GM19438 (cell line): ENCODE data around the gene SLC25A1.

ENCODE experiments used
- ATAC-seq: cut with Tn5 transposase; IDR thresholded peaks from one replicate; pipeline ENCODE4 v1.9.1; 2021; ENCODE audit warnings: low read depth; ENCODE audit not compliant: unreplicated experiment

The SLC25A1 gene

DNA sequence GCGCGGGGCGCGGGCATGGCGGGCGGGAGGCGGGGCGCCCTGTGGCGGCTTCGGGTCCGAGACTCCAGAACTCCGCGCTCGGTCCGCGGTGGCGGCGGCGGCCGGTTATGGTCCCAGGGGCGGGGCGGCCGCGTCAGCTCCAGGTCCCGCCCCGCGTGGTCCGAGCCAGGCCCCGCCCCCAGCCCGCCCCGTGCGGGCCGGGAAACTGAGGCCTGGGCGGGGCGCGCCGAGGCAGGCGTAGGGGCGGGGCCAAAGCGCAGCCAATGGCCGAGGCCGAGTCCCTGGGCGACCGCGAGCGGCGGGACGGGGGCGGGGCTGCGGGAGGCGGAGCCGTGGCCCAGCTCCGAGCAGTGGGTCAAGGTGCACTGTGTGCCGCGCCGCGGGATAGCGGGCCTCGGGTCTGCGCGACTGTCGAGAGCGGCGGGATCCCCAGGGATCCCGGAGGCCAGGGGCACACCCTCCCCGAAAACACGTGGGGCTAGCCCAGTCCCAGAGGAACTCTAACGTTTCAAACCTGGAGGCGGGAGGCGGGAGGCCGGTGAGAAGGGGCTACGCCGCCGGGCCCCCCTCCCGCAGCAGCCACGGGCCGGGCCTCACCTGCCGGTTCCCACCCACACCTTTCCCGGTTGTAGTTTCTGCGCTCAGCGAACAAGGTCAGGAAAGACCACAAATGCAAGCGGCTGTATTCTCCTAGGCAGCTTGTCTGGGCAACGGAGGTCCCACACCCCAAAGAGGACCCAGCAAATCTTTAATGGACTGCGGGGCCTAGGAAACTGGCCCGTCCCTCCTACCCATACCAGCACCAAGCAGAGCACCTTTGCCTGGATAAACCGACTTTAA is at the start of gene SLC25A1:
Gene SLC25A1 (minus strand): TSS at position 80 of the 840 bp plus-strand sequence. CDS start 63 bp downstream, at position 17.
- ATAC-seq: peak; percentile 61

DNA sequence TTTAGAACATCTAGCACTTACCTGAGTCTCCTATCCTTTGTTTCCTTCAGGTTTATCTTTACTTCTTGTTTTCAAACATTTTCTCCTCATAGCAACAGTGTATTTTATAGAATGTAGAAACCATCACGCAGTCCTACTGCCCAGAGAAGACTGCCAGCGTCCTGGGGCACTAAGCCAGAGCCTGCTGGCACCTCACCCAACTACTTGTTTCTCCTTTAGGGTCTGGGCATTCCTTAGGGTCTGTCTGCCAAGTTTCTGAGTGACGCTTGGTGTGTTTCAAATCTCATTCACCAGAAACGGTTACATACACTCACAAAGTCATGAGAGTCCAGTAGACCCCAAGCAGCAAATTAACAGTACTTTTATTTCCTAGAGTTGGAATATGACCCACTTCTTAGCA is 49.6 kb upstream of the SLC25A1 start:
- ATAC-seq: no peak

DNA sequence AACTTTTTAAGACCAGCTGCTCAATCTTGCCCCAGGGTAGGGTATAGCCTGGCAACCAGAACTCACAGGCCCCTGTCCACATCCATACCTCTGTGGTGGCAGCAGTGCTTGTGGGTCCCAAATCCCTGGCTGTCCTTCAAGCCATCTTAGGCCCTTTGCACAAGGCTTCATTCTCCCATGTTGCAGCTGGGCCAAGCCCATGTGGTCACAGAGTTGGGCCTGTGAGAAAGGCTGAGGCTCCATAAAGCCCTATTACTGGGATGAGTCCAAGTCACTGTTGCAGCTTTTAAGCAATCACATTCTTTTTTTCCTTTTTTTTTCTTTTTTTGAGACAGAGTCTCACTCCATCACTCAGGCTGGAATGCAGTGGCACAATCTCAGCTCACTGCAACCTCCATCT is 47.9 kb upstream of the SLC25A1 start:
- ATAC-seq: no peak

DNA sequence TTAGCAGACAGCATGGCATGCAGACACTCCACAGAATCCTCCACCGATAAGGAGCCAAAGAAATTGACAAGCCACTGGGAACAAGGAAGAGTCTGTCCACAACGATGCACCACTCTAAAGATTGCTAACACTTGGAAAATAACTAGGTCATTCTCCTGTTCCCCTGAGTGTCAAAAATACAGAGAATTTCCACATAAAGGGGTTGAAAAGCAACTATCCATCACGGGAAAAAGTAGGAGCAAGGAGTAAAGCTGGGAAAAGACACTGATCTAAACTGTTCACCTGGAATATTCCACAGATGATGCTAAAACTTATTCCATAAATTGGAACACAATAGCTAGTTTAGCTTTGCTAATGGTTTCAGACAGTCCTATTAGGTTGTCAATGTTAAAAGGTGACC is 47.0 kb upstream of the SLC25A1 start:
- no peak for ATAC-seq

DNA sequence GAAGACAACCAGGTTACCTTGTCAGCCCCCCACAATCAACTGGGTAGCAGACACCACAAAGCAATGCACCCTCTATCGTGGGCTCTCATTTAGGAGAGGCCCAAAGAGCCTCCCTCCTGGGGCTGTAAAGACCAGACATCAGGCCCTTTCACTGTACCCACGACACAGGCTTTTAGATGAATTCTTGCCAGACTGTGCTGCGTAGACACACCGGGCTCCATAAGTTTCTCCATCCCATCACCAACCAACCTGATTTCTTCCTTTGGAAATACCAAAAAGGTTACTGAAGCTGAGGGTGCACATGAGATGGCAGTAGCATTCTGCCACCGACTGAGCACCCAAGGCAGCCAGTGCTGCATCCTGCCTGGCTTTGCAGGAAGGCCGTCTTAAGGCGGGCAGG is 46.4 kb upstream of the SLC25A1 start:
- ATAC-seq: no peak

DNA sequence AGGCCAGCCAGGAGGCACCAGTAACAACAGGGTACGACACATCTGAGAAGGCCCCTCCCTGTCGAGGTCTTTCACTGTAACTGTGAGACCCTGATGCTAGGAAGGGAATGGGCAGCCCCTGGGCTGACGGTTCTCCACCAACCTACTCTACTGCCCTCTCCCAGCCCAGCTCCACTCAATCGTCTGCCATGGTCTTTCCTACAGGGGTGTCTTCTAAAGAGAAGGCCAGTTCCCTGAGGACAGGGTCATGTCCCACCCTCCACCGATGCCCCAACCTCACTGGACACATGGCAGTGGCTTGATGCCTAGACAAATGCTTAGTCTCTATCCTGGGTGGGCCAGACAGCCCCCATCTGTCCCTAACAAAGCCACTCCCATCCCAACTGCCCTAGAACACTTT is 46.0 kb upstream of the SLC25A1 start:
- ATAC-seq: no peak

DNA sequence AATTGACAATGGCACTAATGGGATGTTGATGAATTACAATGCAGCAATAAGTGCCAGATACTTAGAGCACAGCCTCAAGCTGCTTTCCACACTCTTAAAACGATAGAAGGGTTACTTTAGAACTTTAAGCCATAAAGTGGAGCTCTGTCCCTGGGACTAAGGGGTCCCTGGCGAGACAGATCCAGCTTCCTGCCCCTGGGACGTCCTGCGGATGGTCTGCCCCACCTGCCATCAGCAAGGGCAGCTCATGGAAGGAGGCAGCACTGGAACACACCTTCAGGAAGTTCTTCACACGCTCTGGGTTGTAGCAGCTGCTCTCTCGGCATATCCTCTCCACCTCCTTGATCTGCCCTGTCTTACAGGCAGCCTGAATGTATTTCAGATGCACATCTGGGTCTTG is 45.1 kb upstream of the SLC25A1 start:
- no peak for ATAC-seq

DNA sequence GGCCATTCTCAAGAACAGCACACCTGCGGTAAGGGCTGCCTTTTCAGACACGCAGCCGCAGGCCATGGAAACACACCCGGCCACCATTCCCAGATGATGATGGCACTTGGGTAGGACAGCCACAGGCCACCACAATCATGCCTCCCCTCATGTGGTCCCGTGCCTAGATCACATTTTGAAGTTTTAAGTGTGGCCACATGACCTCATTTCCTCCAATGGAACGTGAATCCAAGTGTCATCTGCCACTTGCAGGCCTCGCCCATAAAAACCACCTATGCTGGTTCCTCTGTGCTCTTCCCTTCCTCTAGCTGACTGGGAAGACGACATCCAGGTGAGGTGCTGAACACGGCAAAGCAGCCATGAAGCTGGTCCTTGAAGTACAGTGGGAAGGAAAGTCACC is 44.6 kb upstream of the SLC25A1 start:
- ATAC-seq: no peak

DNA sequence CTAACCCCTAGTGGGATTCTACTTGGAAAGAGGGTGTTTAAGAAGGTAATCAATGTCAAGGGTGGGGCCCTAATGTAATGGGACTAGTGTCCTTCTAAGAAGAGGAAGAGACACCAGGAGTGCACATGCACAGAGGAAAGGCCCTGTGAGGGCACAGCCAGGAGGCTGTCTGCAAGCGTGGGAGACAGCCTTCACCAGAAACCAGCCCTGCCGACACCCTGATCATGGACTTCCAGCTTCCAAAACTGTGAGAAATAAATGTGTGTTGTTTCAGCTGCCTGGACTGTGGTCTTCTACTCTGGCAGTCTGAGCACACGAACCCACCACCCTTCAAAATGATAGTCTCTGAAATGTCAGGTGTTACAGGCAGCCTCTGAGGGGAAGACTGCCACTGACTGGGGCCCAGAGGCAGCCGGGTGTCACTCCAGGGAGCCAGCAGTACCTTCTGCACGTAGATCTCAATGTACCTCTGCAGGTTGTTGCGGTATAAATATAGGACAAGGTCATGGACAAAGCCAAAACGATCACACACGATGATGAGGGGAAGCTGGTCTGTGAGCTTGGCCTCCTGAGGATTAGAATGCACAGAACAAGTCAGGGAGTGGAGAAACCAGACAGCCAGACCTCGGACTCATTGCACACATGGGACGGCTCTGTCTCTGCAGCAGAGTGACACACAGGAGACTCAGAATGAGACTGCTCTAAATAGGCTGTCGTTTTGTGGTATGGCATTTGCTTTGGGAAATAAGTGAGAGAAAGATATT is 43.9 kb upstream of the SLC25A1 start:
- ATAC-seq: no peak

DNA sequence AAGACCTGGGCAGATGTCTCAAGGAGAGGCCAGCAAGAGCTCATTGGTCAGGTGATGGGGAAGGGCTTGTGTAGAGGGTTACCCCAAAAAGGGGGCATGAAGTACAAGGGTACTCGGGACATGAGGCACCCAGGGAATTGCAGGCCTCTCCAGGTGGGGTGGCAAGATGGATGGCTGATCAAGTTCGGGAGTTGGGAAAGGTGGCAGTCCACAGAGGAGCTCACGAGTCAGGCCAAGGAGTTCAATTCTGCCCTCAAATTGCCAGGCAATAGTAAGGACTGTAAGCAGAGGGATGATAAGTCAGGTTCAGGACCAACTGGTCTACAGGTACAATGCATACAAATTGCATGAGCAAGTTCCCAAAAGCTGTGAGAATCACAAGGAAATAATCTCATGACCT is 42.3 kb upstream of the SLC25A1 start:
- ATAC-seq: no peak

DNA sequence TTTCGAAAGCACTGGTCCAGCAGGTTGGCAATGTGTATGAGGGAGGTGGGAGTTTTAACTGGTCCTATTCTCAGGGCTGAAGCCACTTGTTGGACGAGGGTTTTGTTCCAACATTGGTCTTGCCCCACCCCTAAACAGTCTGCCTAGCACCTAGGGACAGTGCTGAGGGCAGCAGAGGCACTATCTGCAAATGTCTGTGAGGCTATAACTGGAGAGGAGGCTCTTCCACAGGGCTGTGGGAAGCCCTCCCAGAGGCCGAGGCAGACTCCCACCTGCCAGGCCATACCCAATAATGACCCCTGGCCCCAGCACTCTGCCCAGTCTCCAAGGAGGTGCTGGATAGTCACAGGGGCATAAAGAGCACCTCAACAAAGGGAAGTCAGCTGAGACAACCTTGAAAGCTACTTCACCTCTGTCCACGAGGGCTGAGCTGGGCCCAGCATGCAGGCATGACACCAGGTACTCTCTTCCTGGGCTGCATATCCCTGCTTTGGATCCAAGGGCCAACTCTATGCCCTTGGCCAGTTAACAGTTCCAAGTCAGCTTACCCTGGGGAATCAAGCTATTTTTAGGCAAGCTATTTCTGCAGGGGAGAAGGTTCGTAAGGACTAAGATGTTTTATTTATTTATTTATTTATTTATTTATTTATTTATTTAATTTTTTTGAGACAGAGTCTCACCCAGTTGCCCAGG is 40.2 kb upstream of the SLC25A1 start:
- ATAC-seq: no peak

DNA sequence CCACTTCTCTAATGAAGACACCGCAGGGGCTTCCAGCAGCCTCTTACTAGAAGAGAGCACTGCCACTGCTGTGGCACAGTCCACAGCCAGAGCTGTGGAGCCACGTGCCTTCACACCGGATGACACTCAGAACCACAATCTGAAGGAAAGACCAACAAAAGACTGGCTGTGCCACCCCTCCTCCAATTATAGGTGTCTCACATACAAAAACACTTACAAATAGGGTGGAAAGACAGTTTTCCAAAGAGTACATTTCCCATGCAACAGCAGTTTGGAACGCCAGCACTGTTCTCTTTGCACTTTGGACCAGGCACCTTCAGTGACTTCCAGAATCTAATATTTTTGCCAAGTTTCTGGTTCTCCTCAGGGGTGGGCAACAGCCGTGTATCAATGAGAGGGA is 38.0 kb upstream of the SLC25A1 start:
- no peak for ATAC-seq

DNA sequence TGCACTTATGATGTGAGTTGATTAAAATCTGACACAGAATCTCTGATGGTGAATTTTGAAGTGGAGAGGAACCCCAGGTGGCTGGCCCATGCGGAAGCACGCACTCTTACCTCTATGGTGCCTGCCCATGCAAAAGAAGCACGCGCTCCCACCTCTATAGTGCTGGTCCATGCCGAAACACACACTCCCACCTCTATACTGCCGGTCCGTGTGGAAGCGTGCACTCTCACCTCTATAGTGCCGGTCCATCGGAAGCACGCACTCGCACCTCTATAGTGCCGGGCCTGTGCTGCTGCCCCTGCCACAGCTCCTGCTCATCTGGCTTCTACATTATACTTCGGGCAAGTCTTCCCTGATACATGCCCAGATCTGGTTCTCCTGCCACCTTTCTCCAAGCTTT is 36.8 kb upstream of the SLC25A1 start:
- no peak for ATAC-seq

DNA sequence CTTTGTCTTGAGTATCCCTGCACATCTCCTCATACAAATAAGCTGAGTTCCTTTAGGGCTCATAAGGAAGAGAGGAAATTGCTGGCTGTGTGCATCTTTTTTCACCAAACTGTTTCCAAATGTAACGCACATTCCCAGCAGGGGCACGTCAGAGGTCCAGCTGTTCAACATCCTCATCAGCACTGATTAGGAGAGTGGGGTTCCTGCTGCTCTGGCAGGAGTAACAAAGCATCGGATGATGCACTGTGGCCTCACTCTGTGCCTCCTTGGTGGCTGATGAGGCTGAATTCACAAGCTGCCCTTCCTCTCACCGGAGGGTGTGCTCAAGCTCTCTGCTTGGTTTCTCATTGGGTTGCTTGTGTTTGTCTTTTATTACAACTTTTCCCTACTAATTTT is 35.5 kb upstream of the SLC25A1 start:
- ATAC-seq: no peak

DNA sequence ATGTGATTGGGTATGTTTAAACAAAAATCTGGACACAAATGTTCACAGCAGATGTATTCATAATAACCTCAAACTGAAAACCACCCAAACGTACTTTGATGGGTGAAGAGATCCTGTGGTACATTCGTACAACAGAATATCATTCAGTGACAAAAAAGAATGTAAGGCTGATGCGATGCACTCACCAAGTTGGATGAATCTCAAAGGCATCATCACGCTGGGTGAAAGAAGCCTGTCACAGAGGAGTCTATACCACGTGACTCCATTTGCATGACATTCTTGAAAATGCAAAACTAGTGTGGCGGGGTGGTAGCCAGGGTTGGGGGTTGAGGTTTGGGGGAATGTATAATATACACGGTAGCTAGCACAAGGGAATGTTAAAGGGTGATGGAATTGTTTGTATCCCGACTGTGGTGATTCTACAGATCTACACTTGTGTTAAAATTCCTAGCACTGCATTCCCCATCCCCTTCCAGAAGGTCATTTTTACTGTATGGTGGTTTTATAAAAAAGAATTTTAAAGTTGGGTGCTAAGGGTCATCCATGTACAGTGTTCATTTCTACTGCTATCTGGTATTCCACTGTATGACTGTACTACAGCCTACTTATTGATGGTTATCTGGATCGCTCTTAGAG is 35.0 kb upstream of the SLC25A1 start:
- ATAC-seq: no peak

DNA sequence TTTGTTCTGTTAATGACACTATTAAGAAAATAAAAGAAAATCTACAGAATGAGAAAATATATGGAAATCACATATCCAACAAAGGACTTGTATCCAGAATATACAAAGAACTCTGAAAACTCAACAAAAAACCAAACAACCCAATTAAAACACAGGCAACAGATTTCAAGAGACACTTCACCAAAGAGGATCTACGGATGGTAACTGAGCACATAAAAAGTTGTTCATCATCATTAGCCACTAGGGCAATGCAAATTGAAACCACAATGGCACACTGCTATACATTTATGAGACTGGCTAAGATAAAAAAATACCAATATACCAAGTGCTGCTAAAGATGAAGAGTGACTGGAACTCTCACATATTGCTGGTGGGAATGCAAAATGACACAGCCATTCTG is 34.5 kb upstream of the SLC25A1 start:
- no peak for ATAC-seq

DNA sequence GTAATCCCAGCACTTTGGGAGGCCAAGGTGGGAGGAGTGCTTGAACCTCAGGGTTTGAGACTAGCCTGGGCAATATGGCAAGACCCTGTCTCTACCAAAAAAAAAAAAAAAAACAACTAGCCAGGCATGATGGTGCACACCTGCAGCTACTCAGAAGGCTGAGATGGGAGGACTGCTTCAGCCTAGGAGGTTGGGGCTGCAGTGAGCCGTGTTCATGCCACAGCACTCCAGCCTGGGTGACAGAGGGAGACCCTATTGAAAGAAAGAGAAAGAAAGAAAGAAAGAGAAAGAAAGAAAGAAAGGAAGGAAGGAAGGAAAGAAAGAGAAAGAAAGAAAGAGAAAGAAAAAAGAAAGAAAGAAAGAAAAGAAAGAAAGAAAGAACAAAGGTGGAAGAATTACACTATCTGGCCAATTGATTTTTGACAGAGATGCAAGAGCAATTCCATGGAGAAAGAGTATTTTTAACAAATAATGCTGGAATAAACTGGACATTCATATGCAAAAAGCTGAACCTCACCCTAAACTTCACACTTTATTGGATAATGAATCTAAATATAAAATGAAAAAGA is 33.9 kb upstream of the SLC25A1 start:
- ATAC-seq: no peak

DNA sequence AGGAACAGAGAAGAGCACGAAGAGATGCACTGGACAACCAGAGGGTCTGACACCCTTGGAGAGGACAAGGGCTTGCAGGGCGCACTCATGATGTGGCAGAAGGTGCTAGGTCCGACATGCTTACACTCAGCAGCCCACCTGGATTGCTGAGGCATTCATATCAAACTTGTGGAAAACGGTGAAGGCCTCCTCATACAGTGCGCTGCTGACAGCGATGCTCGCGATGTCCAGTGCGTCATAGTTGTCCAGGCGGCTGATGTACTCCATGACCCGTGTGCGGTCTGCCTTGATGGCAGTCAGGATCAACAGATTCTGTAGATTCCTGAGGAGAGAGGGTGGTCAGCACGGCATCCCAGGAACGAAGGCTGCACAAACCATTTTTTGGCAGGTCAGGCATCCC is 31.7 kb upstream of the SLC25A1 start:
- ATAC-seq: no peak

DNA sequence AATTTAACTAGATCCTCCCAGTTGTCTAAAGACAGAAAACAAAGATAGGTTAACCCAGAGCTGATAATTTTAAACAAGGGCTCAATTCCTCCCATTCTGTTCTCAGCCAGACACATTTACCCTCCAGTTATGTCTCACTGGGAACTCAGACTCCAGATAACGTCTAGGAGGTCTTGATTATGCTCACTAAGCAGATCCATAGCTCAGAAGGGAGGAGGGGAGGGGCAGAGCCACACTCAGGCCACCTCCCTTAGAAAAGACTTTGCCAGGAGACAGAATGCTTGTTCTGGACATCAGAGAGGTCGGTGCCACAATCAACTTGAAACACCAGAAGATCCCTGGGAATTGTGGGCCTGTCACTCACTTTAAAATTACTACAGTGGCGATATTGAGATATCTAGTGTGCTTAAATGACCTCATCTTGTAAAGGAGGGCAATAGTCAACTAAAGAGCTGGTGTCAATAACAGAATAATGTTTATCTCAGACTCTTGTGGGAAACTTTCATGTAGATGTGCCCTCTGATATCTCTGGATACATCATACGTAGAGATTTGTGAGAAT is 29.8 kb upstream of the SLC25A1 start:
- no peak for ATAC-seq

DNA sequence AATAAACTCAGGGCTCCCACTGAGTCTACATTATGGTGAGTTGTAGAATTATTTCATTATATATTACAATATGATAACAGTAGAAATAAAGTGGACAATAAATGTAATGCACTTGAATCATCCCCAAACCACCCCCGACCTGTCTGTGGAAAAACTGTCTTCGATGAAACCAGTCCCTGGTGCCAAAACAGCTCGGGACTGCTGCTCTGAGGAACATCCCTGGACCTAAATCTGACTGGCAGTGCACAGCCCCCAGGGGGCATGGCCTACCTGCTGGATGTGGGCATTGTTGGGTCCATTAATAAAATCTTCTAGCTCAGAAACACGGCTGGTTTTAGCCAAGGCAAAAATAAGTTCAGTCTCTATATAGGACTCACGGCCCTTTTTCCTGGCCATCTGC is 29.3 kb upstream of the SLC25A1 start:
- no peak for ATAC-seq
